Measurements from ENCODE around the gene ZBTB42.

DNA sequence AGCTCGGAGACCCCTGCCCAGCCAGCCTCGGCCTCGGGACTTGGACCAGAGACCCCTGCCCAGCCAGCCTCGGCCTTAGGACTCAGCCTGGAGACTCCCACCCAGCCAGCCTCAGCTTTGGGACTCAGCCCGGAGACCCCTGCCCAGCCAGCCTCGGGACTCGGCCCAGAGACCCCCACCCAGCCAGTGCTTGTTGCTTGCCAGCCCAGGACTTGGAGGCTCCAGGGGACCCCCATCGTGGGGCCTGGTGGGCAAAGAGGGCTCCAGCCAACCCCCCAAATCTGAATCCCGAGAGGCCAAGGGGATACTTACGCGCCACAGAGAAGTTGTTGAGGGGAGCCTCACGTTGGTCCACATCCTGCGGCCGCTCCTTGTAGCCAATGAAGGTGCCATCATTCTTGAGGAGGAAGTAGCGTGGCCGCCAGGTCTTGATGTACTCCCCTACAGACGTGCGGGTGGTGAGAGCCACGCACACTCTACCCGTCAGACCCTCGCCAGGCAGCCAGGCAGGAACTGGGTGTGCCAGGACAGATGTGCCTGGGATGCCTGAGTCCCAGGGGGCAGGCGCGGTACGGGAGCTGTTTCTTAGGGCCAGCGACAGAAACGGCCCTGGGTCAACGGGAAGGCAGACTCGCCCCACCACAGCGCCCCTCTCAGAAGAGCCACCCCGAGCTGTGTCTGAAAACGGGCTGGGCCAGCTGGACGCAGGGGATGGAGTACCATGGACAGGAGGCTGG, 21.0 kb upstream of the ZBTB42 start:
- TF ChIP-seq CTCF (IDR thresholded peaks at IDR 0.05; ENCODE audit: insufficient read depth, low read depth, low read length) (no peak), EZH2 (IDR thresholded peaks at IDR 0.05; ENCODE audit: insufficient read depth, low read length) (no peak)

Measured in astrocyte (in vitro differentiated cells and primary cell).